ENCODE measurements around the gene ANKRD44. TPM values are rescaled to one million over a fixed set of nuclear protein-coding genes. Genes with fewer than 3 reads are reported as not detected.

Gene ANKRD44
- total RNA-seq, 4 donors from 2014 or later, result 24.4 to 51.8 (median 35.7) TPM

- H3K36me3 ChIP-seq, result no peaks in the 10 kb centered on the region
- no peak overlapping the region for H3K4me3 ChIP-seq
- H3K9me3 ChIP-seq, result no peaks in the 10 kb centered on the region
- TF ChIP-seq, protein P1, sequence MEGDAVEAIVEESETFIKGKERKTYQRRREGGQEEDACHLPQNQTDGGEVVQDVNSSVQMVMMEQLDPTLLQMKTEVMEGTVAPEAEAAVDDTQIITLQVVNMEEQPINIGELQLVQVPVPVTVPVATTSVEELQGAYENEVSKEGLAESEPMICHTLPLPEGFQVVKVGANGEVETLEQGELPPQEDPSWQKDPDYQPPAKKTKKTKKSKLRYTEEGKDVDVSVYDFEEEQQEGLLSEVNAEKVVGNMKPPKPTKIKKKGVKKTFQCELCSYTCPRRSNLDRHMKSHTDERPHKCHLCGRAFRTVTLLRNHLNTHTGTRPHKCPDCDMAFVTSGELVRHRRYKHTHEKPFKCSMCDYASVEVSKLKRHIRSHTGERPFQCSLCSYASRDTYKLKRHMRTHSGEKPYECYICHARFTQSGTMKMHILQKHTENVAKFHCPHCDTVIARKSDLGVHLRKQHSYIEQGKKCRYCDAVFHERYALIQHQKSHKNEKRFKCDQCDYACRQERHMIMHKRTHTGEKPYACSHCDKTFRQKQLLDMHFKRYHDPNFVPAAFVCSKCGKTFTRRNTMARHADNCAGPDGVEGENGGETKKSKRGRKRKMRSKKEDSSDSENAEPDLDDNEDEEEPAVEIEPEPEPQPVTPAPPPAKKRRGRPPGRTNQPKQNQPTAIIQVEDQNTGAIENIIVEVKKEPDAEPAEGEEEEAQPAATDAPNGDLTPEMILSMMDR (IDR thresholded peaks at IDR 0.05), result no peak
- TF ChIP-seq POLR2AphosphoS5 (IDR thresholded peaks at IDR 0.05), result no peak
- TF ChIP-seq POLR2A (IDR thresholded peaks at IDR 0.05), result no peak
- TF ChIP-seq EP300 (IDR thresholded peaks at IDR 0.05), result no peak
- 88 to 93% methylated on average over 2 of the region's 2 CpGs for WGBS, 2 donors (ENCODE audit: low coverage in 1 of 2)
- H3K27ac ChIP-seq, result no peak overlapping the region
- H3K4me1 ChIP-seq, result peaks cover 0 to 34% (median 0%) of the 10 kb centered on the region in 3 donors
- no peak for ATAC-seq
- H3K27me3 ChIP-seq, result no peaks in the 10 kb centered on the region
Measured at GRCh38 chr2:197232010-197232409, 78.6 kb downstream of the ANKRD44 start.

GRCh38 chr2:197229509-197230443 lies 80.8 kb downstream of the ANKRD44 start:
- 28 to 44% methylated on average over 3 to 4 of the region's 4 CpGs for WGBS, 2 donors (ENCODE audit: low coverage in 1 of 2)
- no peak for ATAC-seq
- no peak overlapping the region for H3K4me3 ChIP-seq
- H3K27me3 ChIP-seq, result no peaks in the 10 kb centered on the region
- no peaks in the 10 kb centered on the region for H3K9me3 ChIP-seq
- TF ChIP-seq POLR2AphosphoS5 (IDR thresholded peaks at IDR 0.05) (no peak), EP300 (IDR thresholded peaks at IDR 0.05) (no peak), POLR2A (IDR thresholded peaks at IDR 0.05) (no peak)
- TF ChIP-seq, protein P1 (IDR thresholded peaks at IDR 0.05), result no peak
- peaks cover 0 to 42% (median 0%) of the 10 kb centered on the region in 3 donors for H3K4me1 ChIP-seq
- H3K27ac ChIP-seq, result no peak overlapping the region
- no peaks in the 10 kb centered on the region for H3K36me3 ChIP-seq

DNA sequence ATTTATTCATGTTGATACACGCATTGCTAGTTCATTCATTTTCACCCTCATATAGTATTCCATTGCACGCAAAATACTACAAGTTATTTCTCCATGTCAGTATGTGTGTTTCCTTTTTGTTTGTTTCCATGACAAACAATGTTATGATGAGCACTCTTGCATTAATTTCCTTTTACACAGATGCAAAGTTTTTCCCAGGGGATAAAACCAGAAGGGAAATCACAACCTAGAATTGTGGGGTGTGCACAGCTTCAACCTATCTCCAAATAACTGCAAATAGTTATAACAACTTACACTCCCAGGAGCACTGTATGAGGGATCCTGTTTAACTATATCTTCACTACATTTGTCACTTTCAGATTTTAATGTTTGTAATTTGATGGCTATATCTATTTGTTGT lies 87.1 kb downstream of the ANKRD44 start:
- 94 to 100% methylated on average over 2 of the region's 2 CpGs for WGBS, 2 donors (ENCODE audit: low coverage in 1 of 2)
- no peaks in the 10 kb centered on the region for H3K9me3 ChIP-seq
- no peaks in the 10 kb centered on the region for H3K36me3 ChIP-seq
- no peak for ATAC-seq
- no peak overlapping the region for H3K4me3 ChIP-seq
- H3K4me1 ChIP-seq, result peaks cover 0 to 23% (median 0%) of the 10 kb centered on the region in 3 donors
- no peak overlapping the region for H3K27ac ChIP-seq
- H3K27me3 ChIP-seq, result no peaks in the 10 kb centered on the region
- TF ChIP-seq EP300 (IDR thresholded peaks at IDR 0.05), result no peak
- no peak for TF ChIP-seq POLR2A (IDR thresholded peaks at IDR 0.05)
- TF ChIP-seq, protein P1 (IDR thresholded peaks at IDR 0.05), result no peak
- TF ChIP-seq POLR2AphosphoS5 (IDR thresholded peaks at IDR 0.05), result no peak

DNA sequence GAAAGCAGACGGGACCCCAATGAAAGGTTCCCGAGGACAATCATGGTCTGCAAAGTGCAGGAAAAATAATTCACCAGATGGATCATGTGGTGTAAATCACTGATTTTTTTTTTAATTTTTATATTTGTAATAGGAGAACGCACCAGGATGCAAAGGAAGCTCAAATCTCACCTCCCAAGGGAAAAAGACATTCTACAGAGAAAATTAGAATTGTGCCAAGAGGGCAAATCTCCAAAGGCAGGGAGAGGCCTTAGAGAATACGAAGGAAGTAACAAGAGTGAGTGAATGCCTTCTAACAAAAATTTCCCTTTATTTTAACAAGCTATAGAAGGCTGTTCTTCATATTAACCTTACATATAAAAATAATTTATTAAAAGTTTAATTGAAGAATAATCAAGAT lies 90.9 kb downstream of the ANKRD44 start:
- Histone ChIP-seq H3K27me3 (no peaks in the 10 kb centered on the region), H3K36me3 (no peaks in the 10 kb centered on the region), H3K27ac (no peak overlapping the region), H3K9me3 (no peaks in the 10 kb centered on the region), H3K4me3 (no peak overlapping the region), H3K4me1 (peaks cover 2 to 13% (median 7%) of the 10 kb centered on the region in 3 donors)
- no peak for TF ChIP-seq POLR2A (IDR thresholded peaks at IDR 0.05)
- TF ChIP-seq, protein P1 (IDR thresholded peaks at IDR 0.05), result no peak
- TF ChIP-seq EP300 (IDR thresholded peaks at IDR 0.05), result no peak
- no peak for TF ChIP-seq POLR2AphosphoS5 (IDR thresholded peaks at IDR 0.05)
- ATAC-seq, result no peak
- 77 to 83% methylated on average over 4 of the region's 4 CpGs for WGBS, 2 donors (ENCODE audit: low coverage in 1 of 2)

- Histone ChIP-seq H3K4me1 (peaks cover 2 to 22% (median 7%) of the 10 kb centered on the region in 3 donors), H3K36me3 (no peaks in the 10 kb centered on the region), H3K9me3 (no peaks in the 10 kb centered on the region), H3K27me3 (no peaks in the 10 kb centered on the region), H3K4me3 (no peak overlapping the region), H3K27ac (no peak overlapping the region)
- no peak for TF ChIP-seq POLR2AphosphoS5 (IDR thresholded peaks at IDR 0.05)
- TF ChIP-seq, protein P1 (IDR thresholded peaks at IDR 0.05), result no peak
- WGBS, 2 donors (ENCODE audit: low coverage in 1 of 2), result 26 to 52% methylated on average over 2 of the region's 2 CpGs
- ATAC-seq, result no peak
Measured at GRCh38 chr2:197217541-197217940, 93.0 kb downstream of the ANKRD44 start.

Data from gastroesophageal sphincter (tissue), 4 donors.